ENCODE data around the gene CILP2. TPM values are rescaled to one million over a fixed set of nuclear protein-coding genes. Genes with fewer than 3 reads are reported as not detected.

CILP2 gene
- total RNA-seq, 1 experiment from 2014 or later = not detected

Other genes starting within 250 kb of the CILP2 start
- 27.8 and 35.2 TPM in 2 replicates for gene SUGP1, start 217.8 kb upstream of the CILP2 start, total RNA-seq (2014; rRNA removed; shearing (Covaris generic))
- 32.2 and 34.7 TPM in 2 replicates for gene MAU2, start 217.4 kb upstream of the CILP2 start, total RNA-seq (2014; rRNA removed; shearing (Covaris generic))
- 85.8 and 96.7 TPM in 2 replicates for gene GATAD2A, start 132.6 kb upstream of the CILP2 start, total RNA-seq (2014; rRNA removed; shearing (Covaris generic))
- gene TSSK6, start 22.7 kb upstream of the CILP2 start, total RNA-seq (2014; rRNA removed; shearing (Covaris generic)) = 1.3 and 1.5 TPM in 2 replicates
- gene NDUFA13, start 22.0 kb upstream of the CILP2 start, total RNA-seq (2014; rRNA removed; shearing (Covaris generic)) = 190 and 202 TPM in 2 replicates
- gene YJEFN3, start 9.4 kb upstream of the CILP2 start, total RNA-seq (2014; rRNA removed; shearing (Covaris generic)) = 1.0 and 1.9 TPM in 2 replicates
- 2.5 and 3.3 TPM in 2 replicates for gene PBX4, start 80.4 kb downstream of the CILP2 start, total RNA-seq (2014; rRNA removed; shearing (Covaris generic))
- gene LPAR2, start 90.0 kb downstream of the CILP2 start, total RNA-seq (2014; rRNA removed; shearing (Covaris generic)) = 14.1 and 16.2 TPM in 2 replicates
- gene GMIP, start 105.4 kb downstream of the CILP2 start, total RNA-seq (2014; rRNA removed; shearing (Covaris generic)) = 15.9 and 19.3 TPM in 2 replicates
- 38.8 and 42.0 TPM in 2 replicates for gene ATP13A1, start 125.4 kb downstream of the CILP2 start, total RNA-seq (2014; rRNA removed; shearing (Covaris generic))
- gene ZNF101, start 130.6 kb downstream of the CILP2 start, total RNA-seq (2014; rRNA removed; shearing (Covaris generic)) = 2.0 and 4.6 TPM in 2 replicates
- 0.26 and 0.38 TPM in 2 replicates for gene ZNF14, start 194.8 kb downstream of the CILP2 start, total RNA-seq (2014; rRNA removed; shearing (Covaris generic))

Measured in HT-29 (cell line).